ENCODE data around the gene HSD17B12. TPM values are rescaled to one million over a fixed set of nuclear protein-coding genes. Genes with fewer than 3 reads are reported as not detected.

Gene HSD17B12
- total RNA-seq, 1 donor from 2014 or later: 48.2 TPM

- H3K27me3 ChIP-seq: no peaks in the 10 kb centered on the region
- H3K4me3 ChIP-seq: no peak overlapping the region
- no peak overlapping the region for H3K27ac ChIP-seq
- no peak for TF ChIP-seq CTCF (IDR thresholded peaks at IDR 0.05)
- DNase-seq (ENCODE audit: low spot score in 2 of 2): no peak
- no peaks in the 10 kb centered on the region for H3K9me3 ChIP-seq
- H3K4me1 ChIP-seq: peaks cover 0 to 17% of the 10 kb centered on the region in 2 donors
- intact Hi-C loops (cut with DNase I): no loop called here
- H3K36me3 ChIP-seq: peaks cover 28 to 52% of the 10 kb centered on the region in 2 donors
Observed at GRCh38 chr11:43903078-43903477, 222.5 kb downstream of the HSD17B12 start.

GRCh38 chr11:43903969-43904368 lies 223.4 kb downstream of the HSD17B12 start:
- intact Hi-C loops (cut with DNase I): no loop called here
- H3K4me3 ChIP-seq: no peak overlapping the region
- H3K27ac ChIP-seq: no peak overlapping the region

GRCh38 chr11:43904742-43905535 lies 224.4 kb downstream of the HSD17B12 start:
- H3K36me3 ChIP-seq: peaks cover 18 to 42% of the 10 kb centered on the region in 2 donors

More at GRCh38 chr11:43903969-43904368, 223.4 kb downstream of the HSD17B12 start:
- no peak for DNase-seq (ENCODE audit: low spot score in 2 of 2)
- Histone ChIP-seq H3K4me1 (peaks cover 0 to 17% of the 10 kb centered on the region in 2 donors), H3K9me3 (no peaks in the 10 kb centered on the region), H3K36me3 (peaks cover 24 to 47% of the 10 kb centered on the region in 2 donors), H3K27me3 (no peaks in the 10 kb centered on the region)
- TF ChIP-seq CTCF (IDR thresholded peaks at IDR 0.05): no peak

GRCh38 chr11:43905813-43906241 lies 225.3 kb downstream of the HSD17B12 start:
- peaks cover 22 to 42% of the 10 kb centered on the region in 2 donors for H3K36me3 ChIP-seq
- no peak for TF ChIP-seq CTCF (IDR thresholded peaks at IDR 0.05)
- H3K9me3 ChIP-seq: no peaks in the 10 kb centered on the region
- no peak for DNase-seq (ENCODE audit: low spot score in 2 of 2)
- no peaks in the 10 kb centered on the region for H3K27me3 ChIP-seq
- intact Hi-C loops (cut with DNase I): loop anchor here (5.0 kb wide), 1 partner anchor 126 kb away; no protein-coding TSS in a partner anchor
- peaks cover 0 to 17% of the 10 kb centered on the region in 2 donors for H3K4me1 ChIP-seq
- peak overlapping the region in 1 of 2 donors; percentile 47 for H3K4me3 ChIP-seq
- H3K27ac ChIP-seq: peak overlapping the region; percentile 37 to 58

More at GRCh38 chr11:43904742-43905535, 224.4 kb downstream of the HSD17B12 start:
- intact Hi-C loops (cut with DNase I): loop anchor here (5.0 kb wide), 1 partner anchor 127 kb away; no protein-coding TSS in a partner anchor
- DNase-seq (ENCODE audit: low spot score in 2 of 2): no peak
- Histone ChIP-seq H3K4me1 (peaks cover 0 to 17% of the 10 kb centered on the region in 2 donors), H3K4me3 (peak overlapping the region; percentile 9 to 47), H3K27me3 (no peaks in the 10 kb centered on the region), H3K27ac (peak overlapping the region; percentile 37 to 58), H3K9me3 (no peaks in the 10 kb centered on the region)
- TF ChIP-seq CTCF (IDR thresholded peaks at IDR 0.05): no peak

Other genes with a start within 250 kb of the HSD17B12 start
- 19.1 TPM for gene ALKBH3, start 200.1 kb downstream of the HSD17B12 start, total RNA-seq

Data from ascending aorta (tissue), 2 donors.